ENCODE measurements around the gene BNIP5.
"Not testable (repeated sequence)": the region's sequence is repeated elsewhere in the genome, so short reads cannot be mapped to it uniquely, and the experiment has no call there.

Gene BNIP5

DNA sequence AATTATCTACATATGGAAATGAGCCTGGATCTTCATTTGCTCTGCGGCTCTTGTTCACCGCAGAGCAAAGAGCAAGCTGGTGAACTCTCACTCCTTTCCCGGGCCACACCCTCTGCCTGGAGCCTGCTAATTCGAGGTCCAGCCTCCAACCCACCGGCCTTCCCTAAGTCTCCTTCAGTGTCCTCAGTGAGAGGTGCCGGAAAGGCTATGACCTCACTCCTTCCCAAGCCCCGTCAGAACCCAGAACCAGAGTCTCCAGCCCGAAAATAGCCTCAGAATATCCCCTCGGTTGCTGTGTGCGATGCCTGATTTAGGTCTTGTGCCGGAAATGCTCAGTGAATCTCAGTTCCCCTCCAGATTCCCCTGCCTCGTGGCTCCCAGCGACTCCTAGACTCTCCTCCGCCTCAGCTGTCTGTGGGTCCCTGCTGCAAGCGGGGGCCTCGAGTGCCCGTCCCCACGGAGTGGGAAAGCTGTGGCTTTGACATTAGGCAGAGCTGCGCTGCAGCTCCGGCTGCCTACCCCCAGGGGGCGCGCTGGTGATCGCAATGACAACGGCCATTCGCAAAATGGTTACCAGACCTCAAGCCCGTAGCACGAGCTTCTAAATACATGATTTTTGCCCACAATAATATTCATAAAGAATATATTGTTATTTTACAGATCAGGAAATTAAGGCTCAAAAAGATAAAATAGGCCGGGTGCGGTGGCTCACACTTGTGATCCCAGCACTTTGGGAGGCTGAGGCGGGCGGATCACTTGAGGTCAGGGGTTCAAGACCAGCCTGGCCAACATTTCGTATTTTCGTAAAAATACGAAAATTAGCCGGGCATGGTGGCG is 4.1 kb upstream of the BNIP5 start:
- peak; percentile 60 for DNase-seq

DNA sequence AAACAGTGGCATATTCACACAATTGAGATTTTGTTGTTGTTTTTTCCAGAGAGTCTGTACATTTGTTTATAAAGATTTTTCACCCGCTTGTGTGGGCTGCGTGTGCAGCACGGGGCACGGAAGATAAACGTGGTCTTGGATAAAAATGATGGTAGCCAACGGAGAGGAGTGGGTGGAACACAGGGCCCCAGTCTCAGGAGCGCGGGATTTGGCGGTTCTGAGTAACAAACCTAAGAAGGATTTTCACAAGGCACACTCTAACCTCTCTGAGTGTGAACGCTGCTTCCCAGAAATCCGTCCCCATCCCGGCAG is 3.6 kb upstream of the BNIP5 start:
- DNase-seq, result no peak

DNA sequence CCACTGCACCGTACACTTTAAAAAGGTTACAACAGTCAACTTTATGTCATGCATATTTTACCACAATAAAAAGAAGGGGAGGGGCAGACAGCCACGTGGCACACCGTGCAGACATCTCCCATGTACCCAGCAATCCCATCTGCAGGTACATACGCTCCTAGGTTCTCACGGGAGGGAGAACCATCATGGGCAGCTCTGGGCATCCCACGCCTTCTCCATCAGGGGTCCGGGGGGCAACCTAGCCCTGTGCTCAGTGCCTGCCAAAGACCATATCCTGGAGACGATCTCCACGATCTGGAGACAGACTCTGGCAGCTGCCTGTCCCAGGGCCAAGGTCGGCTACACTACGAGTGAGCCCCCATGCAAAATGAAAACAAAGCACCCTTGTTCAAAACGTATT is 2.5 kb upstream of the BNIP5 start:
- DNase-seq, result no peak

DNA sequence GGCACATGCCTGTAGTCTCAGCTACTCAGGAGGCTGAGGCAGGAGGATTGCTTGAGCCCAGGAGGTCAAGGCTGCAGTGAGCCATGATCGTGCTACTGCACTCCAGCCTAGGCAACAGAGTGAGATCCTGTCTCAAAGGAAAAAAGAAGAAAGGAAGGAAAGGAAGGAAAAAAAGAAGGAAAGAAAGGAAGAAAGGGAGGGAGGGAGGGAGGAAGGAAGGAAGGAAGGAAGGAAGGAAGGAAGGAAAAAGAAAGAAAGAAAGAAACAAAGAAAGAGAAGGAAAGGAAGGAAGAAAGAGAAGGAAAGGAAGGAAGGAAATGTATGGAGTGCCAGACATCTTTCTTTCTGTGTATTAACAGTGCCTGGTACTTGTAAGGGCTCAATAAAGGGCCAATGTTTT is 1.5 kb upstream of the BNIP5 start:
- not testable (repeated sequence) for DNase-seq

DNA sequence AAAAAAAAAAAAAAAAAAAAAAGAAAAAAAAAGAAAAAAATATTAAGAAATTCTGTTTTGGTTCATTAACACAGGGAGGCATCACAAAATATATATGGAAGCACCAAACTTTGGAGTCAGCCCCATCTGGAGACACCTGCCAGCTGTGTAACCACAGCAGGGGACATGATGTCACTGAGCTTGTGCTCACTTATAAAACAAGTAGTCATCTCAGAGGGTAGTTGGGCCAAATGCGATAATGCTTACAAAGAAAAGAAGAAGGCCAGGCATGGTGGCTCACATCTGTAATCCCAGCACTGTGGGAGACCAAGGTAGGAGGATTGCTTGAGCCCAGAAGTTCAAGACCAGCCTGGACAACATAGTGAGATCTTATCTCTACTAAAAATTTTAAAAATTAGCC is 1.1 kb upstream of the BNIP5 start:
- no peak for DNase-seq

DNA sequence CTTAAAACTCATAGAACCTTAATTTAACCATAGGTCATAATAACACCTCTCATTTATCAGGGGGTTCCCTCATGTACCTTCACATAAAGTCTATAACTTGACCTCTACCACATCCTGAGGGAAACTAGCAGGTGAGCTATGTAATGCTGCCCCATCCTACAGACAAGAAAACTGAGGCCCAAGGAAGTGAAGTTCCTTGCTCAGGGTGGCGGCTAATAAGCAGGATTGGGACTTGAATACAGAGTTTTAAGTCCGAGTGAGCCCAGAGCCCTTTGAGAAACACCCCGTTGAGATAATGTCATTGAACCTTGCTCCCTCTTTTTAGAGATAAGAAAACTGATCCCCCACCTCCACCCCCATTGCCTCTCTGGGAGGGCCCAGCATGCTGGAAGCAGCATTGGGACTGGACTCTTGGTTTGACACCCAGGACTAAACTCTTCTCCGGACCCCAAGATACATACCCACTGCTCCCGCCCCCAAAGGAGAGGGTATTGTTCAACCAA is 429 bp downstream of the BNIP5 start:
- DNase-seq, result no peak

DNA sequence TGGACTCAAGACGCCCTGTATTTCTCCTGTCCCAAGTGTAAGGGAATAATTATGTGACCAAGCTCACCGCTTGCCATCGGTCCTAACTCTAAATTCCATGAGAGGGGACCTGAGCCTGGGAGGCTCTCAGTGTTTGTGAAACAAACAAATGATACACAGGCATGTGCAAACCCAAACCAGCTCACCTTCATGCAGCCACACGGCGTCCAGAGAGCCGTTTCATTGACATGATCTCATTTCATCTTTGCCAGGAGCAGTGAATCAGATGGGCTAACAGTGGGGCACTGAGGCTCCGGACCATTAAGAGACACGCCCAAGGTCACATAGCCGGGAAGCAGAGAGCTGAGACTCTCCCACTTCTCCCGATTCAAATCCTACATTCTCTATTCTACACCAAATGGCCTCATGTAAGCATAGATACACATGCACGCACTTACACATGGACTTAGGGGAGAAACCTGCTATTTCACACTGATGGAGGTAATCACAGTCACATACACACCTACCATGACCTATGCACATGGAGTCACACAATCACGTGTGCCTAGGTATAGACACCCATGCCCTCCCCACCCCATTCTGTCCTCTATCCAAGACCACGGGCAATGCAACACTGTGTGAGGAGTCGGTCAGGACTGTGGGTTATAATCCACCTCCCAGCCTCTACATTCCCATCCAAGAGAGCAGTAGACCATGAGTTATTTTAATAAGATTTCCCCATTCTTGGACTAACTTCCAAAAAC is 1.1 kb downstream of the BNIP5 start:
- DNase-seq, result no peak

DNA sequence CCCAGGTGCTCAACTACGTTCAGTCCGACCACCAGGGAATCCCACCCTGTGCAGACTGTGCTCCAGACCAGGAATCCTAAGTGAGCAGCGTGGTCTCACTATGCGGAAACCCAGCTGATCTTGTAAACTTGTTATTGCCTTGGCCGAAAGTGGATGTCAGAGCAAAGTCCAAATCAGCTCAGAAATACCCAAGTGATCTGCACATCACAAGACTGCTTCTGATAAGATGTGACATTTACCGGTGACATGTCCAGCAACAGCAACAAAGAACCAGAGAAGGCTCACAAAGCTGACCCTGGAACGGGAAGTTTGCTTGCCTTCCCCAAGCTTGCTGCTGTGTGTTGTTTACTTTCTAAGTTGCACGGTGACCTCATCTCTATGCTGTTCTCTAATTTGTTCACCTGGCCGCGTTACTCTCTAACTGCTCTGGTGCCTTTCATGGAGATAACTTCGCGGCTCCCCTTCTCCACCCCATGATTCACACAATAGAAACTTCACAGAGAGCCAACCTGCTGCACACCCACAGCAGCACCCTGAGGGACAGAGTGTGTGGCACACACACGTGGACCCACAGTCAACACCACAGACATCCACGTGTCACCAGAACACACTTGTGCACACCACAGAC is 1.7 kb downstream of the BNIP5 start:
- DNase-seq, result no peak

DNA sequence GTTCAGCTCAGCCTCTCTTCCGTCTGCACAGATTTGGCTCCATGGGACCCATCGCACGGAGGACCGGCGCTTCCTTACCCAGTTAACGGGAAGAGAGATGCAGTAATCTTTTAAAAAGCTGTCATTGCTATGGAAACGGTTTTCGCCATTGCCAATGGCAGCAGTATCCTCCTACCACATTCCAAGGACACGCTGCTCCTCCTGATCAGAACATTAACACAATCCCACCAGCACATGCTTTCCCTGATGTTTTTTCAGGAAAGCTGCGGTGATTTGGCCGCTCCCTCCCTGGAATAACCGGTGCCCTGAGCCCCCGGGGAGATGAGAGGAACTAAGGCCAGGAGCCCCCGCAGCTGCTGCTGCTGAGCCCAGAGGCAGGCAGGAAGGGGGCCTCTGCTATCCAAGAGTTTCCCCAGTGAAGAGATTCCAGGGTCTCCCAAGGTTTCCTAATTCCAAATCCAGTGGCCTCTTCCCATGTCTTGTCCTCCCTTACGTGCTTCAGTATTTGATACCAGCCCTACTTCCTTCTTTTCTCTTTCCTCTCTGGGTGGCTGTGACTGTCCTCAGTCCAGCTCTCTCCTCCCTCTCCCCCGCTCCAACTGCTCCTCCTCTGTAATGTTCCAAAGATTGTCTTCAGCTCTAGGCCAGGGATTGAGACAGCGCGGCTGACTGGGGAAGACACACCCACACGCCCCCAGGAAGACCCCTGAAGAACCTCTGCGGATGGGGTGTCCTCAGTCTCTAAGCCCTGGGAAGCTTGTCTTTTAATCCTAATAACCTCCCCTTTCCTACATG is 2.6 kb downstream of the BNIP5 start:
- no peak for DNase-seq

DNA sequence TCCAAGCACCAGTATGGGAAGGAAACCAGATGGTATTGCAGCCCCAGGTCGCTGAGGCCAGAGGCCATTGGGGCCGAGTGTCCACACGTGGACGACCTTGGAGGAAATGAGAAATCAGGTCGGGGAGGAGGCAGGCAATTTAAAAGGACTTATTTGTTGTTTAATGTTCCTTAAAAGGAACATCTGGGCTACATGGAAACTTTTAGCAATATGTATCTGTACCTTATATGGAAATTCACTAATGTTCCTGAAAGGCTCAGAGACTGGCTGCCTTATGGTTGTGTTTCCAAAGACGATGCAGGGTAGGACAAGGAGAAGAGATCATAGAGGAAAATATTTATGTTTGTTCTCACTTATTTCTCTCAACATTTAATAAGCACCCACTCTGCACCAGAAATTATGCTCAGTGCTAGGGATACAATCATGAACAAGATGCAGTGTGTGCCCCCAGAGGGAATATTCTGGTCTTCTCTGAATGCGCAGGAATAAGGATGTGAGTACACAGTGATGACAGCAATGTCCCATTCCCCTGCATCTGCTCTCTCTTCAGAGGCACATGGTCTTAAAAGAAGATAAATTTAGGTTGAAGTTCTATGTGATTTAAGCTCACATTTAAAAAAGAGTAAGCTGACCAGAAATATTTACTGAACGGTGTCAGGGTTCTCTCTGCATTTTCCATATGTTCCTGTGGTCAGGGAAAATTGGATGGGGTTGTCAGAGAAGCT is 3.4 kb downstream of the BNIP5 start:
- no peak for DNase-seq

DNA sequence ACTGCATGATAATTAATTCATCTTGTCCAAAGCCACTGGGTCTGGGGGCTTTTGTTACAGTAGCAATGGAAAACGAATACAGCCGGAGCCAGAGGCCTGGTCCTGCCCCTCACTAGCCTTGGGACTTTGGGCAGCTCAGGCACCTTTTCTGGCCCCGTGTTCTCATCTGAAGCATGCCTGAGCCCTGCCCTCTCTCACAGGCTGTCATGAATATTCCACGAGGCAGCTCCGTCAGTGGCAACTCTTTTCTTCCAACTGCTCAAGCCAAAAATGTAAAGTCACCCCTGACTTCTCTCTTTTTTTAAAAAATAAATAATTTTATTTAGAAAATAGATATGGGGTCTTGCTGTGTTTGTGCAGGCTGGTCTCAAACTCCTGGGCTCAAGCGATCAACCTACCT is 5.3 kb downstream of the BNIP5 start:
- DNase-seq, result no peak

DNA sequence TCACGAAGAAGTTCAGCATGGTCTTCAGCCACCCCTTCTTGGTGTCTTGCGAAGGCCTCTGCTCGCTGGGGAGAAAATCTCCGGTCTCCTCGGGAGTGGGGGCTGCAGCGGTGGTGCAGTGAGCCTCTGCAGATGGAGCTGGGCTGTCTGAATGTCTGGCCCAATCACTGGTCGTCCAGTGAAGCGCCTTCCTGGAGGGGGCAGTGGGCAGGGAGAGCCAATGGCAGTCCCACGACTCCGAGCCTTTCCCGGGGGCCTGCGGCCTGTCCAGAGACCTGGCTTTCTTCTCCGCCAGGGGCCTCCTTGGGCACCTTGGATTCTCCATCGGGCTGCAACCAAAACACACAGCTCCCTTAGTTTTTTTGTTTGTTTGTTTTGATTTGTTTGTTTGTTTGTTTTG is 6.3 kb downstream of the BNIP5 start:
- no peak for DNase-seq

DNA sequence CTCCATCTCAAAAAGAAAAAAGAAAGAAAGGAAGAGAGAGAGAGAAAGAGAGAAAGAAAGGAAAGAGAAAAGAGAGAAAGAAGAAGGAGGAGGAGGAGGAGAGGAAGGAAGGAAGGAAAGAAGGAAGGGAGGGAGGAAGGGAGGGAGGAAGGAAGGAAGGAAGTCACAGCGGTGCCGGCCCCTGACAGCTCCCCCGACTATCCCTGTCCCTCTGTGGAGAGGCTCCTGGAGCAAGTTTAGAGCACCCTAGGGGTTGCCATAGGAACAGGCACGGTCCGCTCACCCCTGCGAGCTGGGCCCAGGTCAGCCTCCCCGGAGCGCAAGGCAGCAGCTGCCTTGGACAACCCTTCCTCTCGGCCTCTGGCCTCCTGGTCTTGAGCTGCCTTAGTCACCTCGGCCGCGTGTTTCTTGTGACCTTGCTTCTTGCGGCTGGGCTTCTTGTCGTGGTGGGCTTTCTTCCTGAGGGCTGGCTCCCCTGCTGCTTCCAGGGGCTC is 6.8 kb downstream of the BNIP5 start:
- no peak for DNase-seq

DNA sequence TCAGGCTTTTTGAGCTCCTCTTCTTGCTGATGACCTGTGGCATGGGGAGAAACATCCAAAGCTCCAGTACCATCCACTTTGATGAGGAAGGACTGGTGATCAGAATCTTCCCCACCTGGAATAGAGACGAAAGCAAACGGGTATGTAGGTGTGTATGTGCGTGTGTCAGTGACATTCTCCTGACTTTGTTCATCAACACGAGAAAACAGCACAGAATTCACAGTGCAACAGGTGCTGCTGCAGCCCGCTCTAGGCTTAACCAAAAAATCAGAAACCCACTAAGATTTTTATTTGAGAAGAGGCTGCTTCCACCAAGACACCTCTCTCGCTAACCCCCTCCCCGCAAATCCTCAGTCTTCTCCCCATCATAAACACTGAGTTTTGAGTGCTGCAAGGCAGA is 8.1 kb downstream of the BNIP5 start:
- no peak for DNase-seq

DNA sequence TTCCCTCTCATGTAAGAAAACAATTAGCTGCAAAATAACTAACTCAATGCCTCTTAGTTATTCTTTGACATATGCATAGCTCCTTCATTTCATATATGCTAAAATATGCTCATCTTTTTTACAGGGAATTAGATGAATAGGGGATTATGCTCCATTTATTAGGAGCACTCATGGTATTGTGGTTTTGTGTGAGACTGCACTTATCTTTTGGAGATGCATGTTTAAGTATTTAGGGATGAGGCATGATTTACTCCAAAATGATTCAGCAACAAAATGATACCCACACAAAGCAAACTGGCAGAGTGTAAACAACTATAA is 8.8 kb downstream of the BNIP5 start:
- no peak for DNase-seq

DNA sequence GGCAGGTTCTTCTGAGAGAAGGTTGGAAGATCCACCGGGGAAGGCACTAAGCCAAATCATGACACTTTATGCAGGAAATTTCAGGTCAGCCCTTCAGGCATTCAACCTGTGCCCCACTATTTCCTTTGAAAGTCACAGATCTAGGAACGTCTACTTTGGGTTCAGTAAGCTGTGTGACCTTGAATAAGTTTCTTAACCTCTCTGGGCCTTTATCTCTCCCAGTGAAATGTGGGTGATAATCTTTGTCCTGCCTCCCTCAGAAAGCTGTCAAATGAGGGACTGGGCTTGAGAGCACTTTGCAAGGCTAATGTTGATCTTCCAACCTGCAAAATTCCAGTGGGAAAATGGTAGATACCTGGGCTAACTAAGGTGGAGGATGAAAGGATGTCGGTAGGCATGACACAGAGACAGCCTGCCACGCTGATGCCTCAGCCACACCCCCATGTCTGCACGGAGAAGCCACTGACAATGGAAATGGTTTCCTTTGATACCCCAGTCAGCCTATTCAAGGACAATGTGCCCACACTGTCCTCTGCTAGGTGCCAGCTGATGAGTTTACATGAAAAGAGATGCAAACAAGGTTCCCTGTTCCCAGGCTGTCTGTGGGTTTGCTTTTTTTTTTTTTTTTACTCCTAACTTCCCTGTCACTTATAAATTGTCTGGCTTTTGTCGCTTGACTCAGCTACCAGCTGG is 9.3 kb downstream of the BNIP5 start:
- DNase-seq, result peak; percentile 20

DNA sequence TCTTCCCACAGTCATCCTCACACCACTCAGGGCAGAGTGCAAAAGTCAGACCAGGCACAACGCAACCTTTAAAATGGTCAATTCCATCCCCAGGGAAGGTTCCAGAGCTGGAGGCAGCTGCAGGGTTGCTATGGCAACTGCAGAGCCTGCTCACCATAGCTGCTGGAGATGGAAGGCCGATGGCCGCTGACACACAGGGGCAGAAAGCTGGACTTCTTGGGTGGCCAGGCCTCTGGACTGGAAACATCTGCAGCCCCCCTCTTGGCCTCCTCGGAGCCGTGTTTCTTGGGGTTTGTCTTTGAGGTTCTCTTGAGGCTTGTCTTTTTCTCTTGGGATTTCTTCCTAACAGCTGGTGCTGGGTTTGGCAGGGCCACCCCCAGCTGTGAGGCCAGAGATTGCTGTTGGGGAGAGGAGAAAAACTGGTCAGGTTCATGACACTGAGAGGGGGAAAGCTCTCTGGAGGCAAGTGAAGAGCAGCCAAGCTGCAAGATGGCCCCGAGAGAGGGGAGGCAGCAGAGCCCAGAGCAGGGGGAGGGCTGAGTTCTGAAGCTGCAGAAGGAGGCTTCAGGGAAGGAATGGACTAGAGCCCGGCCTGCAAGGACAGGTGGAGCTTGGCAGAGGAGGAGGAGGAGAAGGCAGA is 10.2 kb downstream of the BNIP5 start:
- DNase-seq, result no peak

DNA sequence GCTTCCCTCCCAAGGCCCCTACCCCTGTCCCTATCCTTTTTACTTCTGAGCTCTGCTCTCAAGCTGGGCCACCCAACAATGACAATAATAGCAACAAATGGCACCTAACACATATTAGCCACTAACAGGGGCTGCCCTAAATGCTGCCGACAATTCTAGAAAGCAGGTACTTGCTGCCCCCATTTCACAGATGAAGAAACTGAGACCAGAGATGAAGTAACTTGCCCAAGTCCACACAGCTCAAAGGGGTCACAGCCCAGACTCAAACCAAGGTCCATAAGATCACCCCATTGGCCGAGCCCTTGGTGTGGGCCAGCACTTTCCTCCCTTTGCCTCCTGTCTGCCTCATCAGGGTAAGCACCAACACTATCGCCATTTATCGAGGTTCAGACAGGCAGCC is 12.0 kb downstream of the BNIP5 start:
- DNase-seq, result no peak

DNA sequence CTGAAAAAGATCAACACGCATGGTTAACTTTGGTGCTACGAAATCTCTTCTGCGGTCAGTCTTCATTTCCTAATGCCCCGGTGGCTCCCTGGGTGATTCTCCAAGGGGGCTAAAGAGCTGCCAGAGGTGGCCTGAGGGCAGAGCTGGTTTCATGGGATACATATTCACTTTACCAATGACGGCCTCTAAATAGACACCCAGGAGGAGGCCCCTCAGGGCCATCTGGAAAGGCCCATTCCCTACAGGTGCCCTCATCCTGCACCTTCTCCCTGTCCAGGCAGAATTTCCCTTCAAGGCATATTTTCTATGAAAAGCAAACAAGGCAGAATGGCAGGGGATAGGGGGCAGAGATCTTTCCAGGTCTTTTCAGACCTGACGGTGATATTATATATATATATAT is 12.5 kb downstream of the BNIP5 start:
- no peak for DNase-seq

DNA sequence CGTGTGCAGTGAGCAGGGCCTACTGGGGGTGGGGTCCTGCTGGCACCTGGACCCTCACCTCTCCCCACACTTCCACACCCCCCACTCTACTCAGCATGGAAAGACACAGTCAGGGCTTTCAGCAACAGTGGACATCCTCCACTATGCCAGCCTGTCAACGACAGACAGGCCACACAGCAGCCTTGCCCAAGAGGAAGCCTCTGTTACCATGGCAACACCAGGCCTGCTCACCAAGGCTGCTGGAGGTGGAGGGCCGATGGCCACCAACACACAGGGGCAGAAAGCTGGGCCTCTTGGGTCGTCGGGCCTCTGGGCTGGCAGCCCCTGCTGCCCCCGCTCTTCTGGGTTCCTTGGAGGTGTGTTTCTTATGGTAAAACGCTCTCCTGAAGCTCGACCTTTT is 13.6 kb downstream of the BNIP5 start:
- DNase-seq, result peak; percentile 43

DNA sequence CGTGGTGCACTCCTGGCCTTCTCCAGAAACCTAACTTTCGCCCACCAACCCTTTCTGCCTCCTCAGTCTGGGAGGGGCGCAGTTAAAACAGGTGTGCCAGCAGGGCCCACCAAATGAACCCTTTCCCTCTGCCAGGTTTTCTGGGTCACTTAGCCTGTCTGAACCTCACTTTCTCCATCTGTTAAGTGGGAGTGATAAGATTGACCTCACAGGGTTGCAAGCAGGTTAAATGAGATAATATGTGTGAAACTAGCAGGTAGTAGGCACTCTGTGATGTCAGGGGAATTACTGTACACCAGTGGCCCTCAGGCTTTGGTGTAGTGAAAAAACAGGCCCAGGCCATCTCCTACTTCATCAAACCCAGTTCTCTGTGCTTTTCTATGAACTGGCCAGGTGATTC is 14.1 kb downstream of the BNIP5 start:
- DNase-seq, result no peak

Data from MV-4-11 (cell line).